Fibroblast of skin of abdomen (primary cell): ENCODE data around the gene MOCS1.

Experiments
- DNase-seq: peaks from one replicate; pipeline ENCODE4 v3.0.0-alpha.2; 2013

MOCS1 gene

GRCh38 chr6:39923861-39924260, 10.4 kb downstream of the MOCS1 start:
- DNase-seq = no peak

DNA sequence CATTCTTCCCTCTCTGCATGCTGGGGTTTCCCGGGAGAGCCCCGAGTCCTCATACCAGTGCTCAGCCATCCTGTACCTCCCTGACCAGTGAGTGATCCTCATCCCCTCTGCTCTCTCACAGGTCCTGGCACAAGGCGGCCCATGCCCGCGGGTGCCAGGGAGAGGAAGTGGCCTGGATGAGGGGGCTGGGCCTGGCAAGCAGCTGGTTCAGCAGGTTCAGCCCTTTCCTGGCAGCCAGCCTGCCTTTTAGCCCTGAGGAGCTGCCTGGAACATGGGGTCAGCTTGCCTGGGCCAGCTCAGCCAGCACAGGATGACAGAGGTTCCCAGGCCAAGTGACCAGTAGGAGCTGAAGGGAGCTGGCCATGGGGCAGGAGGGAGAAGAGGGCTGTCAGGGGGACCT, 10.9 kb downstream of the MOCS1 start:
- DNase-seq = no peak

DNA sequence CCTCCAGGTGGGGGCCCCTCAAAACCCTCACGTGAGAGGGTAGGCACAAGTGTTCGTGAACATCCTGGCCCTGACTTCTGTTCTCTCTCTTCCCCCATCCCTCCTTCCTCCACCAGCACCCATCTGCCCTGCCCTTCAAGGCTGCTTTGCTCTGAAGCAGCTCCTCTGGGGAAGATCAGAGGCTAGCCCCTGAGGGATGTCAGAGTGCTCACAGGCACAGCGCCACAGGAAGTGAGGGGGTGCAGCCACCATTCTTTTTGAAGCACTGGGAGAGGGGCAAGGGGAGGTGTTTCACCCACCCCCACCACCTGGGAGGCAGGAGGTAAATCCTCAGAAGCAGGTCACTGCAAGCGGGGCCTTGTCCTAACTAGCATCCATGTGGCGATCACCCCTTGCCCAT, 11.4 kb downstream of the MOCS1 start:
- DNase-seq = no peak

DNA sequence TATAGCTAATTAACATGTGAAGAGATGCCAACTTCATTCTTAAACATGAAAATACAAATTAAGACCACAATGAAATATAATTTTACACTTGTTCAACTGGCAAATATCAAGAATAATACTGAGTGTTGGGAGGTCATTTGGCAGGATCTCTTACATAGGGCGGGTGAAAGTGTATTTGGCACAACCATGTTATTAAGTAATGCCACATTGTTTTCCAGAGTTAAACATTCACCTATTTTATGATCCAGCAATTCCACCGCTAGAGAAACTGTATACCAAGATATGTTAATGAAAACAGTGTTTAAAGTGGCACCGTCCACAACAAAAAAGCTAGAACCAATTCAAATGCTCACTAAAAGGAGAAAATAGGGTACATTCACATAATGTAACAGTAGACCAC, 14.1 kb downstream of the MOCS1 start:
- DNase-seq = no peak

- no peak for DNase-seq
Measured at GRCh38 chr6:39918831-39919230, 15.4 kb downstream of the MOCS1 start.

GRCh38 chr6:39917981-39918380, 16.3 kb downstream of the MOCS1 start:
- DNase-seq = no peak

DNA sequence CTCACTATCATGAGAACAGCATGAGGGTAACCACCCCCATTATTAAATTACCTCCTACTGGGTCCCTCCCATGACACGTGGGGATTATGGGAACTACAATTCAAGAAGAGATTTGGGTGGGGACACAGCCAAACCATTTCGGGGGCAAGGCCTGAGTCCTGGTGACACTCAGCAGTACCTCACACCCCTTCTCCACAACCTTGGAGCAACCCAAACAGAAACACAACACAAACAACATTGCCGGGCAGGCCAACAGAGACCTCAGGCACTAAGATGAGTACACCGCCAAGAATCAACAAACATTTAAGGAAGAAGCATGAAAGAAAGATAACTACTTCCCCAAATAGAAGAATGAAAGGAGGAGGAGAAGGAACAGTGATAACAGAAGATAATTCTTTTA, 16.9 kb downstream of the MOCS1 start:
- DNase-seq = no peak

- DNase-seq = no peak
Measured at GRCh38 chr6:39915866-39916265, 18.4 kb downstream of the MOCS1 start.

GRCh38 chr6:39914239-39914638, 20.0 kb downstream of the MOCS1 start:
- no peak for DNase-seq

GRCh38 chr6:39913391-39913916, 20.8 kb downstream of the MOCS1 start:
- no peak for DNase-seq

GRCh38 chr6:39912446-39912845, 21.8 kb downstream of the MOCS1 start:
- no peak for DNase-seq

- DNase-seq = no peak
Measured at GRCh38 chr6:39911513-39912125, 22.6 kb downstream of the MOCS1 start.

DNA sequence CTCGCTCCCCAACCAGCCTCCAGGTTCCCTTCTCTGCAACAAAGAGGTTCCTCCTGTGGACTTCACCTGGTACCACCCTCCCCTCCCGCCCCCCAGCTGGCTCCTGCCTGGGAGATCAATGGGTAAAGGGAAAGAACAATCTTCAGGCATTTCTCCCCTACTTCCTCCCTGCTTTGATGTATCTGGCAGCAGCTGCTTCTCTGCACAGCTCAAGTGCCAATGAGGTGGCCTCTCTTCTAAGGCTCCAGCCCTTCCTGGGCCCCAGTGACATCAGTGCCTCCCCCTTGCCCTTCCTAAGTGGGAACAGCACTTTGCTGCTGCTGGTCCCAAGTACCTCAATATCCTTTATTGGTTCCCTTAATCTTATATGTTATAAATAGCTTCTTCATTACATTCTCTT, 23.5 kb downstream of the MOCS1 start:
- DNase-seq = no peak

DNA sequence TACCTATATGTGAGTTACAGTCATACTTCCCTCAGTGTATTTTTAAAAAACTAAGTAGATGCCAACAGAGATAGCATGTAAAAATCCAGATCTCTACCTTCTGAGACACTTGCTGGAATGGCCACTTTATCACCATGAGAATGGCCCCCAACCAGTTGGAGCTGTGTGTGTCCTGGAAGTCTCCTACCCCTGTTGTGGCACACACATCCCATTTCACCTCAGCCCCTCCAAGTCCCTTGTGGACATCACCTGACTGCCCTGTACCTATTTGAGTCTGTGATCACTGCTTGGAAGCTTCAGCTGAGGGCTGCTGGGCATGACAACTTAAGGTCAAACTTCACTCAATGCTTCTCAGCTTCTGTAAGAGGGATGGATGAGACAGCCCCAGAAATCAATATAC, 24.1 kb downstream of the MOCS1 start:
- DNase-seq = no peak

DNA sequence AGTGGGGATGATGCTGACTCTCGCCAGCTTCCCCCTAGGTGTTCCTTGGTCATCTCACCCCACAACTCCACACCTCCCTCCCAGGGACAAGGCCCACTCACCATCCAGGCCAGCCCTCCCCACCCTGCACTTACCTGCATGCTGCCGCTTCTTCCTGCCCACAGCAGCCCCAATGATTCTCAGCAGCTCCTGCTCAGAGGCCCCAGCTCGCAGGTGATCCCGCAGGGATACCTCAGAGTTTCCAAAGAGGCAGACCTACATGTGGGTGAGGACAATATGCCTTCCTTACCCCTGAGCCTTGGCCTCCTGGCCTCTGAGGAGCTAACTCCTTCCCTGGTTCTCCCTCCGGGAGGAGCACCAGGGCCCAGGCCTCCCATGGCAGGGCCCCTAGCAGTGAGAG, 24.6 kb downstream of the MOCS1 start:
- no peak for DNase-seq

DNA sequence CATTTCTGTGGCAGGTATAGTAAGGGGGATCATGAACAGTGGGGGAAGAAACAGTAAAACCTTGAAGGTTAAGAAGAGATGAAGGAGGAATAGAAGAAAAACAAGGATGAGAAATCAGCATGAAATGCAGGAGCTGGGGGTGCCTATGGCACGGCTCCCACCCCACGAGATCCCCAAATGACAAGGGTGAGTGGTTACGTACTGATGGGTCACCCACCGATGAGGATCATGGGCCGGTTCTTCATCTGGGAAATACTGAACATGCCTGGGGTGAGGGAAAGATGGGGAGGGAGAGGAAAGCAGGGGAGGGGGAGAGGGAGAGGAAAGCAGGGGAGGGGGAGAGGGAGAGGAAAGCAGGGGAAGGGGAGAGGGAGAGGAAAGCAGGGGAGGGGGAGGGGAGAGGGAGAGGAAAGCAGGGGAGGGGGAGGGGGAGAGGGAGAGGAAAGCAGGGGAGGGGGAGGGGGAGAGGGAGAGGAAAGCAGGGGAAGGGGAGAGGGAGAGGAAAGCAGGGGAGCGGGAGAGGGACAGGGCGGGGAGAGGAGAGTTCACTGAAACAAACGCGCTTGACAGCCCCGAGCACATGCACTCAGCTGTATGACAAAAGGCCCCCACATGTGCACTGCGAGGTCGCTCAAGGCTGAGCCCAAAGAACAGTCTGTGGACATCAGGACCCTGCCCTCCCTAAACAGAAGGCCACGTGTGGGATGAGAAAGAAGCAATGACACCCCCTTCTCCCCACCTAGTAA, 25.3 kb downstream of the MOCS1 start:
- DNase-seq = no peak

- DNase-seq = no peak
Measured at GRCh38 chr6:39907871-39908575, 26.2 kb downstream of the MOCS1 start.

- no peak for DNase-seq
Measured at GRCh38 chr6:39906318-39906761, 27.9 kb downstream of the MOCS1 start.

DNA sequence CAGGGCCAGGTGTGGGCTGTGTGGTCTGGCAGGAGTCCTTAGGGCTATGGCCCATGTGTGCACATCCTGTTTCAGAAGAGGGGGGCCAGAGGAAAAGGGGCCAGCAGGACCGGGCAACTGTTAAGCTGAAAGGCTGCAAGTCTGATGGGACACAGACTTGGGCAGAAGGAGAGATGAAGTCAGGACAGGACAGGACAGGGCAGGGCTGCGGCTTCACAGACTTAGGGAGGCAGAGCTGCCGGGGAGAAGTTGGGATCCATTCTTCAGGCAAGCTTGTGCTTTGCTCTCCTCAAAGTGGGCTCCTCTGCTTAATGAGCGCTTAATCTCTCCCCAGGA, 28.7 kb downstream of the MOCS1 start:
- no peak for DNase-seq

DNA sequence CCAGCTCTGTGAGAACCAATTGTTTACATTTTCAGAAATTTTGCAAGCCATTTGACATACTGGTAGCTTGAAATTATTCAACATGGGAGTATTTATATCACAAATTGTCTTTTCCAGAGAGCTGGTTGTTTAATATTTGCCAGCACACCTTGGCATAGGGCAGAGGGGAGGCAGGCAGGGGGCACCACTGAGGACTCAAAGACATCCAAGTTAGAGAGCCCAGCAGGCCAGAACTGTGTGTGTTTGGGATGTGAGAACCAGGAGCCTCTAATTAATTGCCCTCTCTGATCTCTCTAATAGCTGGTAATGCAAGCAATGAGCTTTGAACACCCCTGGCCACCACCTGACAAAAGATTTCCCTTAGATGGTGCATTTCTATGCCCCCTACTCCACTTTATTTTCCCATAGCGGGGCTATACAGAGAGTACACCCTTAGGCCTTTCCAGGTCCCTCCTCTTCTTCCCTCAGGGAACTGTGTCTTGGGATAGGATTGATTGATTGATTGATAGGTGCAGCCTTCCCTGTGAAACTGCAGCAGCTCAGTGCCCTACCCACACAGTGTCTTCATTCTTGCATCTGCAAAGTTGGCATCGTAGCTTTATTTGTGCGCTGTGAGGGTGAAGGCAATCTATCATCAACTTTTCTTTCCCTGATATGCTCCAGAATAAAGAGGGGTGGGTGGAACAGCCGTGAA, 29.2 kb downstream of the MOCS1 start:
- DNase-seq = no peak

- no peak for DNase-seq
Measured at GRCh38 chr6:39903656-39904055, 30.6 kb downstream of the MOCS1 start.

GRCh38 chr6:39902786-39903465, 31.3 kb downstream of the MOCS1 start:
- no peak for DNase-seq

DNA sequence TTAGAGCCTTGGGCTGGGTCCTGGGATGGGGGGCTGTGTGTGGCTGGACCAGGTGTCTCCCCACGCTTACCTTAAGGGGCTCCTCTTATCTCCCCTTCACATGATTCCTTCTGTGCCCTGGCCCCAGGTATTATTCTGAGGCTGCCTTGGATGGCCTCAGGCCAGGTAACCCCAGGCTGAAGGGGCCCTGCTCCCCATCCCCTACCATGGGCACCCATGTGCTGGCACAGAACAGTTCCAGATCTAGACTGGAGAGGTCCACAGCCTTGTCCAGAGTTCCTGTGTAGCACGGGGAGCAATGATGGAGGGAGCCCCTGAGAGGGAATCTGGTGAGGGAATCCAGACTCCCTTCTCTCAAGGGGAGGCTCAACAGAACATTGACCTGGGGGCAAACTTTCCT, 32.1 kb downstream of the MOCS1 start:
- no peak for DNase-seq
